GM18517 (cell line): Measurements from ENCODE around the gene HOXD3.

Experiments
- ATAC-seq: cut with Tn5 transposase; IDR thresholded peaks from one replicate; pipeline ENCODE4 v1.9.1; 2021; ENCODE audit warnings: mild to moderate bottlenecking, moderate library complexity; ENCODE audit not compliant: unreplicated experiment

Gene HOXD3

DNA sequence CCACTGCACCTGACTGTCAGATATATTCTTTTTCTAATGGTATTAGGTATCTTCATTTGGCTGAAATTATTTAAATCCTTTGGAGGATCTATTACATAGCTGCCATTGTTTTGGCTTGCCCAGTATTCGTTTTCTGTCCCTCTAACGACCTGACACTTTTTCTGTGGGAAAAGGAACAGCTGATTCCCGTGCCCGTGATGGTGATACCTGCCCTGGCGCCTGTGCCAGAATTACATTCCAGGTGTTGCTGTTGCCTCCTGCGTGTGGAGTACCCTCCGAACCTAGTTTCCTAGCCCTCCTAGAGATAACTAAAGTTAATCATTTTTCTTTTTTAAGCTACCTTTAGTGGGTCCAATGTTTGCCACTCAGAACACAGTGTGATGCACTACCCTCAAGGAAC lies 45.4 kb downstream of the HOXD3 start:
- no peak for ATAC-seq

DNA sequence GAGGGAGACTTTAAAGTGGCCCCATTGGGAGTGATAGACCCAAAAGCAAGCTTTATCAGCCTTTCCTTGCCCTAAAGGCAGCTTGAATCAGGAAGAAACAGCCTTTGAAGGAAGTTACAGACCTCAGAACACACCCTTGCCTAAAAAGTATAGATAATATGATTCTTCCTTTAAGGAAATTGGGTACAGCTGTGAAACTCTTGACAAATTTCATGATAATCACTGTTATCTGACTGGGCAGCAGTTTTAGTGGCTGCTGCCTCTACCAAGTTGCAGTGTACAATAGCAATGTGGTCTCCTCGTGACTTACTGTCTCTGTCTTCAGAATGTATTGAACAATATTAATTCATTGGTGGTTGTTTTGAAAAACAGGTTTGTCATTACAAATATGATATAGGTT lies 48.0 kb downstream of the HOXD3 start:
- ATAC-seq, result no peak

DNA sequence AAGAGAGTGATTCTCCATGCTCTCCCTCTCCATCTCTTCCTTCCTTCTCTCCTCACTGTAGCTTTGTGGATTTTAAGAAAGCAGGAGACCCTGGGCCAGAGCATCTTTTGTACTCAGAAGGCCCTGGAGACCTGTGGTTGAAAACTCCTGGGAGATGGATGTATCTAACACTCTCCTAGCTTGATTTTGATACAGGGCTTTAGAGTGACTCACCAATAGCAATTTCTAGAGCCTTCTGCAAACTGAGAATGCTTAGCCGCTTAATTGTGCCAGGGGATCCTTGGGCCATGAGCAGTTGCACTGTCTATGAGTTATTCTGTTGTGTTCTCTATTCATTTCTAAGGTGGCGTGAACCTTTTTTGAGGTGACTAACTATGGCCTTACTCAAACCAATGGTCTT lies 49.0 kb downstream of the HOXD3 start:
- no peak for ATAC-seq

DNA sequence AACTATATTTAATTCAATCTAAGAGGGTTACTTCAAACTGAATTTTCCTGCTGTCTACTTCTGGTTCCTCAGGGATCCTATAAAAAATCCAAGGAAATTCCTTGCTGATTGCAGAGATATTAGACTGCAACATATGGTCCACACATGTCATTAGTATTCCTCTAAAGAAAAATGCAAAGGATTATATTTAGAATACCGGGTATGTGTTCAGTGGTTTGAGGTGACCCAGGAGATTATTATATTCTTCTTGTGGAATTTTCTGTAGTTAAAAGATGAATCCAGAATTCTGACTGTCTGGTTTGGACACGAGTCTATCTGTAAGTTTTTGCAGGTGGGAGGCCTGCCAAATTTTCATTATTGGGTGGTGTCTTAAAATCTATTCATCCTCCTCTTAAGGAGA lies 49.6 kb downstream of the HOXD3 start:
- no peak for ATAC-seq

DNA sequence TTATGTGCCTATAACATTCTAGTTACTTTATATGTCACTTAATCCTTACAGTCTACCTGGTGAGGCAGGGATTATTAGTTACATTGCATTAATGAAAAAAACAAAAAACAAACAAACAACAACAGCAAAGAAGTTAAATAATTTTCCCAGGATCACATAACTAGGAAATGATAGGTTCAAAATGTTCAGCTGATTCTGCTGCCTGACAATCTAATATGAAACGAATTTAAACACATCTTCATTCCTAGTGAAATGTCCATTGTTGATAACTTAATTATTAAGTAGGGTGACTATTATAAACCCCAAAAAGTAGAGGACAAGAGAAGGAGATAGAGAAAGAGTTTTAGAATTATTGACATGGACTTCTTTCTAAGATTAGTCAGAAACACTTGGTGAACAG lies 54.0 kb downstream of the HOXD3 start:
- no peak for ATAC-seq

DNA sequence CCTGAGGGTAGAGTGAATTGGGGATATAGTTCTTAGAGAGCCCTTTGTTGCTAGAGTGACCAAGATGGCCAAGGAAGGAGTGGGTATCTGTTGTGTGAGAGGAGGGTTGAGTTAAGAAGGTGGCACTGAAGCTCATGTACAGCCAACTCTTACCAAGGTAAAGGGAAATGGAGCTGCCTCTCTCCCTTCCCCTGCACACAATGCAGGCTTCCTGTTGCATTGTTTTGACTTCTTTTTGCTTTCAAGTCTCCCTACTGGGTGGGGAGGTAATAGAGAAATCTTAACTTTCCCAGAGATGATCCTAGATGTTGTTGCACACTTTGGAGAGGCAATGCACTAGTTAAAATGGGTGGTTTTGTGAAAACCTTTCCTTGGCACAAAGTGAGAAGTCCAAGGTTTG lies 55.2 kb downstream of the HOXD3 start:
- no peak for ATAC-seq

DNA sequence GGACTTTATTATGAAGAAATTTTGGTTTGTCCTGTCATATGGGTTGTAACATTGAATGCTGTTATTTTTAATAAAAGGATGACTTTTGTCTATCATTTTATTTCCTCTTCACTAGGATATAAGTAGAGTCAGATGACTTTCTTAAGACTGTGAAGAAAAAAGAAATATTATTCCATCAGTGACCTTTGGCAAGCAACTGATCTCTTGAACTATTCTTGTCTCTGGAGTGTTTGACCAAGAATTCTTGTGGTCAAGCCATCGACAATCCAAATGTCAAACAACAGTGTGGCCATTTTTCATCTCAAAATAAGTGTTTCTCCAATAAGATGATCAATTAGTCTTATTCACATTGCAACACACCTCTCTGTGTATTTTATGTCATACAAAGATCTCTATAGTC lies 56.3 kb downstream of the HOXD3 start:
- ATAC-seq, result no peak
